RWPE2 (cell line): ENCODE measurements around the gene FRMPD1.

Experiments
- ATAC-seq: fragments of 200-7000 bp; cut with Tn5 transposase; 3 replicates; pipeline ENCODE4 v1.9.1; 2021; ENCODE audit warnings: low read depth
- DNase-seq: peaks from one replicate; pipeline ENCODE4 v3.0.0-alpha.2; 2020; ENCODE audit warnings: low spot score
- H3K27ac ChIP-seq: fragments of 450-650 bp; 2 replicates; pipeline ENCODE4 v1.5.1; 2017; ENCODE audit warnings: mild to moderate bottlenecking; ENCODE audit not compliant: poor library complexity, severe bottlenecking
- H3K27me3 ChIP-seq: fragments of 250-450 bp; sonication (Bioruptor Pico); 2 replicates; pipeline ENCODE4 v1.5.1; 2021; ENCODE audit warnings: mild to moderate bottlenecking, moderate library complexity; ENCODE audit not compliant: insufficient read depth, poor library complexity, severe bottlenecking
- H3K36me3 ChIP-seq: fragments of 250-450 bp; sonication (Bioruptor Pico); 2 replicates; pipeline ENCODE4 v1.5.1; 2020; ENCODE audit warnings: low read depth, mild to moderate bottlenecking, moderate library complexity
- H3K4me1 ChIP-seq: fragments of 250-450 bp; sonication (Bioruptor Pico); 2 replicates; pipeline ENCODE4 v1.5.1; 2021; ENCODE audit warnings: mild to moderate bottlenecking, moderate library complexity; ENCODE audit not compliant: insufficient read depth, poor library complexity, severe bottlenecking
- H3K4me3 ChIP-seq: fragments of 250-450 bp; sonication (Bioruptor Pico); 2 replicates; pipeline ENCODE4 v1.5.1; 2021; ENCODE audit warnings: mild to moderate bottlenecking, moderate library complexity; ENCODE audit not compliant: severe bottlenecking
- H3K9me3 ChIP-seq: fragments of 250-450 bp; sonication (Bioruptor Pico); 2 replicates; pipeline ENCODE4 v1.5.1; 2021; ENCODE audit warnings: mild to moderate bottlenecking, moderate library complexity; ENCODE audit not compliant: severe bottlenecking
- TF ChIP-seq, protein P1 (sequence below): fragments of 450-650 bp; IDR thresholded peaks from one replicate; pipeline ENCODE4 v1.5.1; 2017; ENCODE audit warnings: mild to moderate bottlenecking, moderate library complexity; ENCODE audit not compliant: poor library complexity, severe bottlenecking

Gene FRMPD1

DNA sequence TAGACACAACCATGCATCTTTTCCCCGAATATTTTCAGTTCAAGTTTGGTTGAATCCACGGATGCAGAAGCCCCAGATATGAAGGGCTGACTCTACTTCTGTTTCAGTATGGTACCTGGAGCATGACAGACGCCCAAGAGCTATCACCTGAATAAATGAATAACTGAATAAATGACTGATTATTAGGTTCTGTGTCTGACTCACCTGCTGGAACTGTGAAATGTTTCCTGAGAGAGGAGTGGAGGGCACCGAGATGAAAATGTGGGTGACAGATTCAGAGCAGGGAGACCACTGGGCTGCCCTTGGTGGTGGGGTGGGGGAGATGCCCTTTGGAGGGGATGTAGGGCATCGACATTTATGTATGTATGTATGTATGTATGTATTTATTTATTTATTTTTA is 13.2 kb downstream of the FRMPD1 start:
- no peaks in the 10 kb centered on the region for H3K9me3 ChIP-seq
- no peak overlapping the region for H3K4me3 ChIP-seq
- H3K27me3 ChIP-seq, result peaks cover 38% of the 10 kb centered on the region
- no peaks in the 10 kb centered on the region for H3K36me3 ChIP-seq
- ATAC-seq, result no peak
- H3K27ac ChIP-seq, result no peak overlapping the region
- TF ChIP-seq, protein P1, sequence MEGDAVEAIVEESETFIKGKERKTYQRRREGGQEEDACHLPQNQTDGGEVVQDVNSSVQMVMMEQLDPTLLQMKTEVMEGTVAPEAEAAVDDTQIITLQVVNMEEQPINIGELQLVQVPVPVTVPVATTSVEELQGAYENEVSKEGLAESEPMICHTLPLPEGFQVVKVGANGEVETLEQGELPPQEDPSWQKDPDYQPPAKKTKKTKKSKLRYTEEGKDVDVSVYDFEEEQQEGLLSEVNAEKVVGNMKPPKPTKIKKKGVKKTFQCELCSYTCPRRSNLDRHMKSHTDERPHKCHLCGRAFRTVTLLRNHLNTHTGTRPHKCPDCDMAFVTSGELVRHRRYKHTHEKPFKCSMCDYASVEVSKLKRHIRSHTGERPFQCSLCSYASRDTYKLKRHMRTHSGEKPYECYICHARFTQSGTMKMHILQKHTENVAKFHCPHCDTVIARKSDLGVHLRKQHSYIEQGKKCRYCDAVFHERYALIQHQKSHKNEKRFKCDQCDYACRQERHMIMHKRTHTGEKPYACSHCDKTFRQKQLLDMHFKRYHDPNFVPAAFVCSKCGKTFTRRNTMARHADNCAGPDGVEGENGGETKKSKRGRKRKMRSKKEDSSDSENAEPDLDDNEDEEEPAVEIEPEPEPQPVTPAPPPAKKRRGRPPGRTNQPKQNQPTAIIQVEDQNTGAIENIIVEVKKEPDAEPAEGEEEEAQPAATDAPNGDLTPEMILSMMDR, result no peak
- H3K4me1 ChIP-seq, result no peaks in the 10 kb centered on the region
- no peak for DNase-seq

DNA sequence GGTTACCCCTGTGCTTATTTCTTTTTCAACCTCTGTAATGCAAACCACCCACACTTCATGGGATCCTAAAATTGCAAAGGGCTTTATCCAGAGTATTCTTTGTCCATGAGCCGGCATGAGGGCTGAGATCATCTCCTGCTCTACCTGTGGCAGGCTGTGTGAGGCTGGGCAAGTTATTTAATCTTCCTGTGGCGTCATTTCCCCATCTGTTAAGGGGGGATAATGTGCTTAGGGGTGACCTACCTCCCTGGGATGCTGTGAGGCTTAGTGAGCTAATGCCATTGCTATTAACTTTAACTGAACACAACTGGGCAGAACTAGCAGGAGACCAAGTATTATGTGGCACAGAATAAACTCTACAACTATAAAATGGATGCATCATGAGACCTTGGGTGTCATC is 17.0 kb downstream of the FRMPD1 start:
- H3K36me3 ChIP-seq, result no peaks in the 10 kb centered on the region
- H3K27ac ChIP-seq, result no peak overlapping the region
- H3K4me3 ChIP-seq, result no peak overlapping the region

DNA sequence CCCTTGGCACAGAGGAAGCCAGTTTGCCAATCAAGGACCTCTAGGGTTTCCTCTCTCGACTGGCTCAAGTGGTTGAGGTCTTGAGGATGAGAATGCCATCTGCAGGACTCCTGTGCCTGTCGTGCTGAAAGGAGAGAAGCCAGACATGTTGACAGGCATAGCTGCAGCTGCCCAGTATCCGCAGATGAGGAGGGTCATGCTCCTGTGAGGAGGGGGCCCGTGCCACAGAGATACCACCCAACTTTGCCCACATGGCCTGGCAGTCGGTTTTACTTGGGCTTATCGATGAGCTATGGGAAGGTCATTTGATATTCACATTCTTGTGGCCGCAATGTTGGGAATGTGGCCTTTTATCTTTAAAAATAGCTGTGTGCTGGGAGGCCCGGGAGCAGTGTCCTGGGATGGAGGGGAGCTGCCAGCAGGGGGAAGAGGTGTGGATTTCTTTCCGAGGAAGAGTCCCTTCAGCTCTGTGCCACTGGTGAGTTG is 17.4 kb downstream of the FRMPD1 start:
- DNase-seq (no peak), ATAC-seq (peak; percentile 51; the same call in 1 of the 3 replicates)
- H3K27ac ChIP-seq, result no peak overlapping the region
- no peaks in the 10 kb centered on the region for H3K9me3 ChIP-seq
- H3K36me3 ChIP-seq, result no peaks in the 10 kb centered on the region
- peaks cover 33% of the 10 kb centered on the region for H3K27me3 ChIP-seq
- TF ChIP-seq, protein P1, result no peak
- no peak overlapping the region for H3K4me3 ChIP-seq
- no peaks in the 10 kb centered on the region for H3K4me1 ChIP-seq

More for the DNA sequence above, 17.0 kb downstream of the FRMPD1 start:
- no peaks in the 10 kb centered on the region for H3K4me1 ChIP-seq
- no peak for DNase-seq
- no peaks in the 10 kb centered on the region for H3K9me3 ChIP-seq
- TF ChIP-seq, protein P1, result no peak
- ATAC-seq, result no peak
- peaks cover 34% of the 10 kb centered on the region for H3K27me3 ChIP-seq

DNA sequence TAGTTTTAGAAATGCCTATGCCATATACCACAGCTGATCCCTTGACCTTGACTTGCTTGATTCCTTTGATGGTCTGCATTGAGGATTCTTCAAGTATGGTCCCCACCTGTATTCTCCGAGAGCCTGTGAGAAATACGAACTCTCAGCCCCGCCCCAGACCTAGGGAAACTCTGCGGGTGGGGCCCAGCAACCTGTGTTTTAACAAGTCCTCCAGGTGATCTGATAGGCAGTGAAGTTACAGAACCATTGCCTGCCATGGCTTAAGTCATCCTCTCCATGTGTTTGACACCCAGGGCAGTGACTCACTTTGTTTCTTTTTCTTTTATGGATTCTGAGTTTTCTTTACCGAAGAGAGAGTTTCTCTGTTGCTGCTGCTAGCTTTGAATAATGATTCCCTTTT is 18.5 kb downstream of the FRMPD1 start:
- Histone ChIP-seq H3K27ac (no peak overlapping the region), H3K4me3 (no peak overlapping the region), H3K9me3 (no peaks in the 10 kb centered on the region), H3K4me1 (no peaks in the 10 kb centered on the region), H3K36me3 (no peaks in the 10 kb centered on the region), H3K27me3 (peaks cover 23% of the 10 kb centered on the region)
- TF ChIP-seq, protein P1, result no peak
- peak; percentile 40; the same call in 1 of the 3 replicates for ATAC-seq
- DNase-seq, result no peak

DNA sequence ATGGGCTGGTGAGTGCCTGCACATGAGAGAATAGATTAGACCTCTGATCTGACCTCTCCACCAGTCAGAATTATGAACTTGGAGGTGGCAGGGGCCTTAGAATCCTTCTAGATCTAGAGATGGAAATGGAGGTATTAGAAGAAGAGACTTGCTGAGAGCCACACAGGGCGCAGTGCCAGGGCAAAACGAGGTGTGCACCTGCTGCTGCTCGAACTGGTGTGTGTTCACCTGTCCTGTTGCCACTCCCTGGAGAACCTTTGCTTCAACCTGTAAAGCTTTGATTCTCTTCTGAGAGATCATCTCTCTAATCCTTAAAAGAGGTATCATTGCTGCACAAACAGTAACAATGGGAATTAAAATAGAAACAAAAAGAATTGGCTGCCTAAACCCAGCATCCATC is 24.9 kb downstream of the FRMPD1 start:
- Histone ChIP-seq H3K27ac (no peak overlapping the region), H3K4me3 (no peak overlapping the region), H3K36me3 (no peaks in the 10 kb centered on the region), H3K9me3 (no peaks in the 10 kb centered on the region), H3K4me1 (no peaks in the 10 kb centered on the region), H3K27me3 (no peaks in the 10 kb centered on the region)
- TF ChIP-seq, protein P1, result no peak
- DNase-seq, result no peak
- ATAC-seq, result no peak
